ENCODE measurements around the gene TM9SF1. TPM values are rescaled to one million over a fixed set of nuclear protein-coding genes. Genes with fewer than 3 reads are reported as not detected.

Gene TM9SF1
- total RNA-seq, 1 experiment from 2014 or later: 41.9 TPM

DNA sequence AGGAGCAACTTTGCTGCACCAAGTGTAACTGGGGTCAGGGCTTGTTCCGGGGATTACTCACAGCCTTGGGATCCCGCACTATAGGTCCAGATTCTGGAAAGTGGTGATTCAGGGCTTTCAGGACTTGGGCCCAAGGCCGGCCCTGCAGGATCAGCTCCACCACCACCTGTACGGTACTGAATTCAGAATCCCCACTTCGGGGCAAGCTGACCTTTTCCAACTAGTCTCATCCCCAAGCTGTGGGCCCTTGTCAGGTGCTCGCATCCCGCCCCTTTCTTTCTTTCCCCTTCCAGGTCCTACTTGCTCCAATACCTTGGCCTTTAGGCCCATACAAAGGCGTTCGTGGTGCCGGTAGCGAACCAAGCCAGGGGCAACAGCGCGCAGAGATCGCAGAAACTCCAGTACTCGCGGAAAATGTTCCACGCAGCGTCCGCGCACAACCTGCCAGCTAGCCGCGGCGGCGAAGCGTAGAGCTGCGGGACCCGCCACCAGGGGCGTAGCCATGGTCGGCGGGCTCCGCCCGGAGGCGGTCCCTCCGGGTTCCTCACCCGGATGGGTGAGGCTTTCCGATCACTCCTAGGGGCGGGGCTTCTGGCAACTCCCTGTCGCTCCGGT lies 46.7 kb upstream of the TM9SF1 start:
- TF ChIP-seq CTCF (IDR thresholded peaks at IDR 0.05; ENCODE audit: insufficient read depth in 1 of 2, low read depth in 1 of 2, low read length in 1 of 2, severe bottlenecking in 1 of 2, unreplicated experiment in 1 of 2): peak; percentile 49 to 58
- POLR2A ChIA-PET: interaction anchor here (0.6 to 2.5 kb wide), 26 partner anchors 9 to 200 kb away, joined by 3 to 39 read pairs (median 6); partner anchors contain the start of genes CBLN3, CHMP4A, CIDEB and DCAF11
- CTCF ChIA-PET: interaction anchor here (0.6 to 3.8 kb wide), 20 partner anchors 9 to 190 kb away, joined by 3 to 157 read pairs (median 6); partner anchors contain the start of genes CHMP4A, CIDEB, DHRS1 and EMC9
- Histone ChIP-seq H3K27me3 (replicated peaks; ENCODE audit: control insufficient read depth, insufficient read depth, low read length) (no peaks in the 10 kb centered on the region), H3K4me3 (ENCODE audit: low read depth, low read length) (peak overlapping the region; percentile 71), H3K9me3 (no peaks in the 10 kb centered on the region), H3K4me1 (no peaks in the 10 kb centered on the region), H3K36me3 (ENCODE audit: control insufficient read depth, insufficient read depth, low read length) (peaks cover 2% of the 10 kb centered on the region)
- BruUV-seq (replicated peaks): TSS peak; percentile 35
- H3K27me3 Mint-ChIP-seq (ENCODE audit: insufficient read depth, unreplicated experiment): no peaks in the 10 kb centered on the region
- intact Hi-C loops (cut with micrococcal nuclease; ENCODE audit: unreplicated experiment): loop anchor here (1.0 to 2.0 kb wide), 3 partner anchors 10 to 195 kb away; partner anchors contain the start of genes GMPR2, MDP1 and NEDD8
- peak overlapping the region; percentile 91 for H3K27ac Mint-ChIP-seq (ENCODE audit: unreplicated experiment)
- no peaks in the 10 kb centered on the region for H3K9me3 Mint-ChIP-seq (ENCODE audit: unreplicated experiment)
- H3K4me3 Mint-ChIP-seq (ENCODE audit: unreplicated experiment): peak overlapping the region; percentile 74
- peaks cover 49% of the 10 kb centered on the region for H3K36me3 Mint-ChIP-seq (ENCODE audit: insufficient read depth, unreplicated experiment)
- DNase-seq: peak; percentile 95
- peaks cover 9% of the 10 kb centered on the region for H3K4me1 Mint-ChIP-seq (ENCODE audit: low read depth, unreplicated experiment)

DNA sequence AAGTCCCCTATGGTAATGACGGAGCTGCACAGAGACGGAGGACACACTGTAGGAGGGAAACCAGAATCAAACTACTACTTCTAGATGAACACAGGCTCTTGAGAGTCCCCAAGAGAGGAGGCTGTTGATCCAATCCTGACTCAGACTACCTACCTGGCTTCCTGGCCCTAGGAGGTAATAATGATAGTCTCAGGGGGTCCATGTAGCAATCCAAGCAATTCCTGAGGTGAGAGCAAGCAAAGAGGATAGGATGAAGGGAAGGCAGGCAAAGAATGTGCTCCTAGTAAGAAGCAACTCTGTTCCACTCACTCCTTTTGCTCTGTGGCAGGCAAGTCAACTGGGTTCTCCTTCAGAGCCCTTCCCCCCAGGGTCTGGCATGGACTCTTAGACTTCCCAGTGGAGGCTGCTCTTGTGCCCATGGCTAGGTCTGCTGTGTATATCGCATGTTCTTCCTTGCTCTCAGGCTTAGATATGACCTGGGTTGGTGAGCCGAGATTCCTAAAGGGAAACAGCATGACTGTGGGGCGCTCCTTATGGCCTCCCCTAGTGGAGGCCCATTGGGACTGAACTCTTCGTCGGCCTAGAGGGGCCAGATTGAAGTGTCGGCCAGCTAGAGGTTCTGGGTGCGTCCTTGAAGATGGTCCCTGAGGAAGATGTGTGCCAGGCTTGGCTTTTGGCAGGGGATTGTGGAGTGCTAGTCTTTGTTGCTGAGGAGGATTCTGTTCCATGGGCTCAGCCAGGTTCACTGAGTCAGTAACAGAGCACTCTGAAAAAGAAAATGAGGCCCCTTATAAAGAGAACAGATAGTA lies 45.1 kb upstream of the TM9SF1 start:
- DNase-seq: no peak
- no peaks in the 10 kb centered on the region for H3K27me3 Mint-ChIP-seq (ENCODE audit: insufficient read depth, unreplicated experiment)
- no peaks in the 10 kb centered on the region for H3K27me3 ChIP-seq (replicated peaks; ENCODE audit: control insufficient read depth, insufficient read depth, low read length)
- H3K4me1 ChIP-seq: no peaks in the 10 kb centered on the region
- ChIA-PET CTCF (interaction anchor here (3.8 kb wide), 2 partner anchors 57 to 68 kb away, joined by 42 to 157 read pairs; partner anchors contain the start of genes CIDEB, DHRS1, LTB4R2 and NOP9), POLR2A (no interaction called here)
- no peak overlapping the region for H3K27ac Mint-ChIP-seq (ENCODE audit: unreplicated experiment)
- H3K4me3 ChIP-seq (ENCODE audit: low read depth, low read length): no peak overlapping the region
- peaks cover 2% of the 10 kb centered on the region for H3K36me3 ChIP-seq (ENCODE audit: control insufficient read depth, insufficient read depth, low read length)
- no peaks in the 10 kb centered on the region for H3K9me3 Mint-ChIP-seq (ENCODE audit: unreplicated experiment)
- H3K4me3 Mint-ChIP-seq (ENCODE audit: unreplicated experiment): no peak overlapping the region
- TF ChIP-seq CTCF (IDR thresholded peaks at IDR 0.05; ENCODE audit: insufficient read depth in 1 of 2, low read depth in 1 of 2, low read length in 1 of 2, severe bottlenecking in 1 of 2, unreplicated experiment in 1 of 2): no peak
- no TSS peak for BruUV-seq (replicated peaks)
- no peaks in the 10 kb centered on the region for H3K9me3 ChIP-seq
- H3K36me3 Mint-ChIP-seq (ENCODE audit: insufficient read depth, unreplicated experiment): peaks cover 63% of the 10 kb centered on the region
- peaks cover 9% of the 10 kb centered on the region for H3K4me1 Mint-ChIP-seq (ENCODE audit: low read depth, unreplicated experiment)
- intact Hi-C loops (cut with micrococcal nuclease; ENCODE audit: unreplicated experiment): no loop called here

DNA sequence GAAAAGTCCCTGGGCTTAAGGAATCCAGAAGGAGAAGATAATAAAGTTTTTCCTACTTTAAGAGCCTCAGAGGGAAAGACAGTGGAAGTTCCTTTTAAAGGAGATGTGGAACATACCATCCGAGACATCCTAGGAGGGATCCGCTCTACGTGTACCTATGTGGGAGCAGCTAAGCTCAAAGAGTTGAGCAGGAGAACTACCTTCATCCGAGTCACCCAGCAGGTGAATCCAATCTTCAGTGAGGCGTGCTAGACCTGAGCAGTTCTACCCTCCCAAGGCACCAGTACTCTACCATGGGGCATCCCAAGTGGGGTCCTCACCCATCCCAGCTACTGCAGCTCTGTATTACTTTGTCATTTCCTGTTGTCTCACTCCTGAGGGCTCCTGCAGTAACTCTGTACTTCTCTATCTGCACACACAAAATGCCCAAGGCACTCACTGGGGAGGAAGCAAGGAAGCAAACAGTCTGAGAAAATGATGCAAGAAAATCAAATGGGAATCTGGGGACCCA lies 43.3 kb upstream of the TM9SF1 start:
- H3K36me3 Mint-ChIP-seq (ENCODE audit: insufficient read depth, unreplicated experiment): peaks cover 63% of the 10 kb centered on the region
- CTCF ChIA-PET: interaction anchor here (0.9 kb wide), 2 partner anchors 25 to 70 kb away, joined by 3 to 4 read pairs; partner anchors contain the start of genes CHMP4A and CIDEB

More for the DNA sequence above, 43.3 kb upstream of the TM9SF1 start:
- no peak for TF ChIP-seq CTCF (IDR thresholded peaks at IDR 0.05; ENCODE audit: insufficient read depth in 1 of 2, low read depth in 1 of 2, low read length in 1 of 2, severe bottlenecking in 1 of 2, unreplicated experiment in 1 of 2)
- peak overlapping the region; percentile 61 for H3K27ac Mint-ChIP-seq (ENCODE audit: unreplicated experiment)
- Histone ChIP-seq H3K27me3 (replicated peaks; ENCODE audit: control insufficient read depth, insufficient read depth, low read length) (no peaks in the 10 kb centered on the region), H3K9me3 (no peaks in the 10 kb centered on the region), H3K4me1 (no peaks in the 10 kb centered on the region), H3K4me3 (ENCODE audit: low read depth, low read length) (no peak overlapping the region), H3K36me3 (ENCODE audit: control insufficient read depth, insufficient read depth, low read length) (peaks cover 5% of the 10 kb centered on the region)
- no peaks in the 10 kb centered on the region for H3K9me3 Mint-ChIP-seq (ENCODE audit: unreplicated experiment)
- intact Hi-C loops (cut with micrococcal nuclease; ENCODE audit: unreplicated experiment): no loop called here
- peaks cover 9% of the 10 kb centered on the region for H3K4me1 Mint-ChIP-seq (ENCODE audit: low read depth, unreplicated experiment)
- no peaks in the 10 kb centered on the region for H3K27me3 Mint-ChIP-seq (ENCODE audit: insufficient read depth, unreplicated experiment)
- POLR2A ChIA-PET: interaction anchor here (1.5 kb wide), 1 partner anchor 25 kb away, joined by 4 read pairs; no protein-coding TSS in a partner anchor
- DNase-seq: no peak
- BruUV-seq (replicated peaks): no TSS peak
- no peak overlapping the region for H3K4me3 Mint-ChIP-seq (ENCODE audit: unreplicated experiment)

All from Caco-2 (cell line).